Progenitor cell of endocrine pancreas (in vitro differentiated cells): ENCODE measurements around the gene CTBP2. TPM values are rescaled to one million over a fixed set of nuclear protein-coding genes. Genes with fewer than 3 reads are reported as not detected.

Source experiments
- DNase-seq: peaks from one replicate; pipeline ENCODE4 v3.0.0; 2021; ENCODE audit warnings: low spot score; ENCODE audit not compliant: unreplicated experiment
- H3K27ac Mint-ChIP-seq: 2 replicates; pipeline ENCODE4 v1.8.0; 2021; ENCODE audit warnings: mild to moderate bottlenecking, moderate library complexity, mixed read lengths
- H3K27me3 Mint-ChIP-seq: 2 replicates; pipeline ENCODE4 v1.8.0; 2021; ENCODE audit warnings: mixed read lengths
- H3K36me3 Mint-ChIP-seq: 2 replicates; pipeline ENCODE4 v1.8.0; 2022; ENCODE audit warnings: mixed read lengths; ENCODE audit not compliant: insufficient read depth
- H3K4me1 Mint-ChIP-seq: 2 replicates; pipeline ENCODE4 v1.8.0; 2021; ENCODE audit warnings: low read depth, mixed read lengths
- H3K4me3 Mint-ChIP-seq: 2 replicates; pipeline ENCODE4 v1.8.0; 2021; ENCODE audit warnings: low read depth, mild to moderate bottlenecking, moderate library complexity, mixed read lengths
- H3K9me3 Mint-ChIP-seq: 2 replicates; pipeline ENCODE4 v1.8.0; 2021; ENCODE audit warnings: low read depth, mixed read lengths
- CTCF ChIP-seq: fragments of 200-600 bp; sonication (generic); IDR thresholded peaks from one replicate; pipeline ENCODE4 v1.5.0; 2021; ENCODE audit warnings: antibody characterized with exemption, mild to moderate bottlenecking; ENCODE audit not compliant: unreplicated experiment
- total RNA-seq: library from RNA; stranded (reverse); gene quantifications from 2 replicates; pipeline ENCODE4 v1.2.1, GENCODE V29; 2021

Gene CTBP2
- total RNA-seq, 1 donor from 2014 or later, result 182 TPM

- no peak overlapping the region for H3K27ac Mint-ChIP-seq
- no peak for DNase-seq
- no peak overlapping the region for H3K4me3 Mint-ChIP-seq
These were observed 202.9 kb downstream of the CTBP2 start for GRCh38 chr10:124957404-124957947.

GRCh38 chr10:124956764-124957163, 203.6 kb downstream of the CTBP2 start:
- peaks cover 9% of the 10 kb centered on the region for H3K4me1 Mint-ChIP-seq
- no peaks in the 10 kb centered on the region for H3K27me3 Mint-ChIP-seq
- no peaks in the 10 kb centered on the region for H3K9me3 Mint-ChIP-seq
- H3K36me3 Mint-ChIP-seq, result no peaks in the 10 kb centered on the region
- no peak overlapping the region for H3K27ac Mint-ChIP-seq
- DNase-seq, result no peak
- TF ChIP-seq CTCF, result no peak
- no peak overlapping the region for H3K4me3 Mint-ChIP-seq

More at GRCh38 chr10:124957404-124957947, 202.9 kb downstream of the CTBP2 start:
- Mint-ChIP-seq H3K36me3 (no peaks in the 10 kb centered on the region), H3K27me3 (no peaks in the 10 kb centered on the region), H3K9me3 (no peaks in the 10 kb centered on the region), H3K4me1 (peaks cover 6% of the 10 kb centered on the region)
- TF ChIP-seq CTCF, result no peak

- H3K27me3 Mint-ChIP-seq, result no peaks in the 10 kb centered on the region
- peaks cover 9% of the 10 kb centered on the region for H3K4me1 Mint-ChIP-seq
- no peaks in the 10 kb centered on the region for H3K9me3 Mint-ChIP-seq
- H3K27ac Mint-ChIP-seq, result no peak overlapping the region
- H3K36me3 Mint-ChIP-seq, result no peaks in the 10 kb centered on the region
- DNase-seq, result no peak
- no peak overlapping the region for H3K4me3 Mint-ChIP-seq
- TF ChIP-seq CTCF, result no peak
These were observed 204.5 kb downstream of the CTBP2 start for GRCh38 chr10:124955868-124956267.

- H3K4me1 Mint-ChIP-seq, result peaks cover 9% of the 10 kb centered on the region
- no peaks in the 10 kb centered on the region for H3K27me3 Mint-ChIP-seq
- no peak for DNase-seq
- no peaks in the 10 kb centered on the region for H3K9me3 Mint-ChIP-seq
- no peak overlapping the region for H3K4me3 Mint-ChIP-seq
- H3K36me3 Mint-ChIP-seq, result no peaks in the 10 kb centered on the region
- H3K27ac Mint-ChIP-seq, result no peak overlapping the region
- no peak for TF ChIP-seq CTCF
These were observed 205.1 kb downstream of the CTBP2 start for GRCh38 chr10:124955243-124955642.

- Mint-ChIP-seq H3K27ac (no peak overlapping the region), H3K9me3 (no peaks in the 10 kb centered on the region), H3K4me1 (peaks cover 9% of the 10 kb centered on the region), H3K36me3 (peaks cover 2% of the 10 kb centered on the region), H3K4me3 (no peak overlapping the region), H3K27me3 (no peaks in the 10 kb centered on the region)
- no peak for DNase-seq
- TF ChIP-seq CTCF, result no peak
These were observed 206.9 kb downstream of the CTBP2 start for GRCh38 chr10:124953421-124953820.
